GM18907 (cell line): ENCODE results near the gene PRR12.
A peak's percentile ranks its signal among the peaks of the same experiment; 100 is the strongest.

ENCODE experiments used
- ATAC-seq: cut with Tn5 transposase; IDR thresholded peaks from one replicate; pipeline ENCODE4 v1.9.1; 2021; ENCODE audit warnings: mild to moderate bottlenecking, moderate library complexity; ENCODE audit not compliant: unreplicated experiment

The PRR12 gene

DNA sequence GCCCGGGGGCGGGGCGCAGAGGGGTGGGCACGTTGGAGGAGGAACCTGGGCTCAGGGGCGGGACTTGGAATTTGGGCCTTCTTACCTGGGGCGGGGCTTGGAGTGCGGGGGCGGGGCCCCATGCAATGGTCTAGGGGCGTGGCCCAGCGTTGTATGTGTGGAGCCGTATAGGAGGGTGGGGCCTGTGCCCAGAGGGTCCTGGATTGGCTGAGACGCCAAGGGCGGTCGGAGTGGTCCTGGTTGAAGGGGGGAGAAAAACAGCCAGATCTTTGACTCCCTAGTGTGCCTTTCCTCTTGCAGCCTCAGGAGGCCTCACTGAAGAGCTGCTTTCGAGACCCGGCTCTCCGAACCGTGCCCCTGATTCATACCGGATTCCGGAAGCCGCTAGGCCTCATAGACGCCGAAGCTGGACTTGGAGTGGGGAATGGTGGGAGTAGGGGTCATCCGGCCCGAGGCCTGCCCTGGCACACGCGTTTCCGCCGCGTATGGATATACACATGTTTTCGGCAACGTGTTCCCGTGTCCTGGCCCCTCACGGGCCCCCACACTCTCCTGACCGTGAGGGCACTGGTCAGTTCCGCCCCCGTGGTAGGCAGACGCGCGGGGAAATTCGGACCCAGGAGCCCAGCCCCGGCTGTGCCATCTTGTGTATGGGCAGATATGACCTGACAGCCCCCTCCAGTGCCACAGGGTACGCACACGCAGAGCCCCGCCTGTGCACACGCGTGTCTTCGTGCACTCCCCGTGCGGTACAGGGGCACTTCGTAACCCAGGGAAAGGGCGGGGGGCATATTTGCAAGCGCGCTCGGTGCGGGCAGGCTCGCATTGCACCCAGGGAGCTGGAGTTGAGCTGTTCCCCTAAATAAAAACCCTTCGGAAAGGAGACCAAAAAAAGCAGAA, 661 bp upstream of the PRR12 start:
- peak; percentile 61 for ATAC-seq

DNA sequence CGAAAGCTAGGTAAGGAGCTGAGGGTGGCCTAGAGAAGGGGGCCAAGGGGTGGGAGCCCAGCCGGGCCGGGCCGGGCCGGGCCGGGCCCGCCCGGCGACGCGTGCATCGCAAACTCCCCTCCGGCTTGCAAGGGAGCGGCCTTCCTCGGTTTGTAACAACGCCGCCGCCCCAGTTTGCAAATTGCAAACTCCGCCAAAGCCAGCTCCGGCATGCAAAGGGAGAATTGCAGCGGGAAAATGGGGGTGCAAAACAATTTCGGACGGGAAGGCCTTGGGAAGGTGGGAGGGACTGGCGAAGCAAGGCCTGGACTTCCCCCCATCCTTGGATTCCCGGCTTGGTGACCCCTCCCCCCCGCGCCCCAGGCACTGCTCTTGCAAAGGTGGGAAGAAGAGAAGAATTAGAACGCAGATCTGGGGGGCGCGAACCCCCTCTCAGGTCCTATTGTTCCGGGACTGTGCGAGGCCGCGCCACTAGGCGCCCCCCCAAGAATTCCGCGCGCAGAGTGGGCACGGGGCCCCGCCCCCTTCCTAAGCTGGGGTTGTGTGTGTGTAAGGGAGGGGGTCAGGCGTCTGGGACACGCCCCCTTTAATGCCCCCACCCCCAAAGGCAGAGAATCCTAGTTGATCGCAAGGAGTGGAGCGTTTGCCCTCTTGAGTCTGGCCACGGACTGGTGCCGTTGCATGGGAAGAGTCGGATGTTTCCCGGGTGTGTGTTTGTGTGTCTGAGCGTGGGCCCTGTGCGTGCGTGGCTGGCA, 926 bp downstream of the PRR12 start:
- no peak for ATAC-seq

DNA sequence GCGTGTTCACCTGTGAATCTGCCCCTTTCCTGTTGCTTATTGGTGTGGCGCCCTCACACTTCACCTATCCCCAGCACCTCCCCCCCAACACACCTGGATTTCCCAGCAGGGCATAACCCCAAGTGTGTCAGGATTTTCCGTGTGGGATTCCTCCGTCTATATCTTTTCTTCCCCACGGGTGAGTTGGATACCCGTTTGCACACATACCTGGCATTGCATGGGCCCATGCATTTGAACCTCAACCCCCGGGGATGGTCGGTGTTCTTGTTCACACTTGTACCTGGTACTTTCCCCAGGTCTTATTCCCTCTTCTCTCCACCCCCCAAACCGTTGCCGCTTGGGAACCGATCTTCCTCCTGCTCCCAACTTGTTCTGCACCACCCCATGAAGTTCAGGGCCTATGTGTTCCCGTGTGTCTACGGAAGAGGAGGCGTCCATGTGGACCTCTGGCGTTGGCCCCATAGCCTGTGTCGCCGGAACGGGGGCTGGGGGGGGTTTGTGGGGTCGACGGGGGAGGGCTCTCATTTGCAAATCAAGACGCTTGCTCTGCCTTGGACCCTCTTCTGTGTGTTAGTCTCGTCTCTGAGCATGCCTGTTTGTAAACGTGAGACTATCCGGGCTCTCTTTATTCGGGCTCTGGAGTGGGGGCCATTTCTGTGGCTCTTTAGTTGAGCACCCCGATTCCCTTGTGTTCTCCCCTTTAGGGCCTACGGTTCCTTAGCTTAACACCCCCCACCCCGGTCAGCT, 1.7 kb downstream of the PRR12 start:
- ATAC-seq: no peak

DNA sequence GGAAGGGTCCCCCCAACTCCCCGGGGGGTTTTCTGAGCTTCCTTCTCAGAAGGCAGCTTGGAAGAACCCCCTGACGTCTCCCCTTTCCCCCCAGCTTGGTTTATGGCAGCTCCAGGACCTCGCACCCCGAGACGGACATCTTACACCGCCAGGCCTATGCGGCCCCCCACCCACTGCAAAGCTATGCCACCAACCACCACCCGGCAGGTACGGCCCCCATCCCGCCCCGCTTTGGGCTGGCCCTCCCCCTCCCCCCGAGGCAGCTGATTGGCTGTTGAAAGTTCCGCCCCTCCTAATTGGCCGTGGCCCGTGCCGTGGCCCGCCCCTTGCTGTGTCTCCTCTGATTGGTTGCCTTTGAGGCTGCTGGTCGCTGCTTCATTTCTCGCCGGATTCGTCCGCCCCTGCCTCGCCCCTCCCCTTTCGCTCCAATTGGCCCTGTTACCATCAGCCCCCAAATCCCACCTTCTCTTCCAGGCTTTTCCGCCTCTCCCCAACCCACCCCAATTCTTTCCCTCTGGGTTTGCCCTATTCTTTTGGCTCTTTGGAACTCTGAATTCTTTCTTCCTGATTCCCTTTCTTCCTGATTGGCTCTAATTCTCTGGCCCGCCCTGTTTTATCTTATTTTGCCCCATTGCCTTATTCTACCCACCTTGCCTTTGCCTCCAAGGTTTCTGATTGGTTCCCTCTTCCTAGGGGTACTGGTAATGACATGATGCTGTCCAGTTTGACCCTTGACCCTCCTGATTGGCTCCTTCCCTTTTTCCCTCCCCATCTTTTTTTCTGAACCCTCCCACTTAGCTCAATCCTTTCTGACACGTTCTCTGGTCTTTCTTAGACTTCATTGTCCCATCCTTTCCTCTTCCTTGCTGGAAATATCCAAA, 2.5 kb downstream of the PRR12 start:
- peak; percentile 43 for ATAC-seq

DNA sequence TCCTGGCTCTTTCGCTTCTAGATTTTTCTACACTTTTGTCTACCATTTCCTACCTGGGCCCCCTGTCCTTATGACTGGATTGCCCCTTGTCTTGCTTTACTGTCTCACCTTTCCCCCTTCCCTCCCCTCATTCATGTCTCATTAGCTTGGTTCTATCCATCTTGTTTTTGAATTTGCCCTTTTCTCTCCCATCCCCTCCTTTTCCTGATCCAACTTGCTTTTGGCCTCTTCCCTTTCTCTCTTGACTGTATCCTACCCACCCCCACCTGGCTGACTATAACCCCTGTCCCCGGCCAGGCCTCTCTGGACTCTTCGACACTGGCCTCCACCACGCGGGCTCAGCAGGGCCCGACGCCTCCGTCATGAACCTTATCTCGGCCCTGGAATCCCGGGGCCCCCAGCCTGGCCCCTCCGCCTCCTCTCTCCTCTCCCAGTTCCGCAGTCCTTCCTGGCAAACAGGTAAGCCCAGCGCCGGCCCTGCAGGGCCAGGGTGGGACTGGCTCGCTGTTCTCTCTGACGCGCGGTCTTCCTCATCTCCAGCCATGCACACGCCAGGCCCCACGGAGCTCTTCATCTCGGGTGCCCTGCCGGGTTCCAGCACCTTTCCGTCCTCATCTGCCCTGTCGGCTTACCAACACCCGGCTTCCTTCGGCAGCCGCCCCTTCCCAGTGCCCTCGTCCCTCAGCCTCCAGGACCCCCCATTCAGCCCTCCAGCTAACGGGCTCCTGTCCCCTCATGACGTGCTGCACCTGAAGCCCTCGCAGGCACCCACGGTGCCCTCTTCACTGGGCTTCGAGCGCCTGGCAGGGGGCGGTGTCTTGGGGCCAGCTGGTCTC, 3.4 kb downstream of the PRR12 start:
- no peak for ATAC-seq

DNA sequence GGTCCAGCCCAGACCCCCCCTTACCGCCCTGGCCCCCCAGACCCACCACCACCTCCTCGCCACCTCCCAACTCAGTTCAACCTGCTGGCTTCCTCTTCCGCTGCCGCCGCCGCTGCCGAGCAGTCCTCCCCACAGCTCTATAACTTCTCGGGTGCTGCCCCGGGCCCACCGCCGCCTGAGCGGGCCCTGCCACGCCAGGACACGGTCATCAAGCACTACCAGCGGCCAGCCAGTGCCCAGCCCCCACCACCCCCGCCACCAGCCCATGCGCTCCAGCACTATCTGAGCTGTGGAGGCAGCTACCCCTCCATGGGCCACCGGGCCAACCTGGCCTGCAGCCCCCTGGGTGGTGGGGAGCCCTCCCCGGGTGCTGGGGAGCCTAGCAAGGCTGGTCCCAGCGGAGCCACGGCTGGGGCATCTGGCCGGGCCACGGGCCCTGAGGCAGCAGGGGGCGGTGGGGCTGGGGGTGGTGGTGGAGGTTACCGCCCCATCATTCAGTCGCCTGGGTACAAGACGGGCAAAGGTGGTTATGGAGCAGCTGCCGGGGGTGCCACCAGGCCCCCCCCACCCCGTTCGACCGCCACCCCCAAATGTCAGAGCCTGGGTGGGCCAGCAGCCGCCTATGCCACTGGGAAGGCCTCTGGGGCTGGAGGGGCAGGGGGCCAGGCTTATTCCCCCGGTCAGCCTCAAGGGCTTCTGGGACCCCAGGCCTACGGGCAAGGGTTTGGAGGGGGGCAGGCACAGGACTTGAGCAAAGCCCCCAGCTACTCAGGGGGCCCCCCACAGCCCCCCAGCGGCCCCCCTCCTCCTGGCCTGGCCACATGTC, 4.2 kb downstream of the PRR12 start:
- no peak for ATAC-seq

DNA sequence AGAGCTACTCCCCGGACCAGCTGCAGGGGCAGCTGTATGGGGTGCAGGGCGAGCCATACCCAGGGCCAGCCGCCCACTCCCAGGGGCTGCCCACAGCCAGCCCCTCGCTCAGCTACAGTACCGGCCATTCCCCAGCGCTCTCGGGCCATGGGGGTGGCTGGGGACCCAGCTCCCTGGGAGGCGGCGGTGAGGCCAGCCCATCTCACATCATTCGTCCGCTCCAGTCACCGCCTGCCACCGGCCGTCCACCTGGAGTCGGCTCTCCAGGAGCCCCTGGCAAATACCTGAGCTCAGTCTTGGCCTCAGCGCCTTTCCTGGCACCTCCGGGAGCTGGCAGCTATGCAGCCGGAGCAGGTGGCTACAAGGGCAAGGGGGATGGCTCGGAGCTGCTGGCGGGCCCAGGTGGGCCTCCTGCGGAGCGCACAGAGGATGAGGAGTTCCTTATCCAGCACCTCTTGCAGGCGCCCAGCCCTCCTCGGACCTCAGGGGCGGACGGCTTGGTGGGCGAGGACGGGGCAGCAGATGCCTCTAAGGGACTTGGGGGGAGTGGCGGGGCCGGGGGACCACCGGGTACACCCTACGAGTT, 4.9 kb downstream of the PRR12 start:
- no peak for ATAC-seq

DNA sequence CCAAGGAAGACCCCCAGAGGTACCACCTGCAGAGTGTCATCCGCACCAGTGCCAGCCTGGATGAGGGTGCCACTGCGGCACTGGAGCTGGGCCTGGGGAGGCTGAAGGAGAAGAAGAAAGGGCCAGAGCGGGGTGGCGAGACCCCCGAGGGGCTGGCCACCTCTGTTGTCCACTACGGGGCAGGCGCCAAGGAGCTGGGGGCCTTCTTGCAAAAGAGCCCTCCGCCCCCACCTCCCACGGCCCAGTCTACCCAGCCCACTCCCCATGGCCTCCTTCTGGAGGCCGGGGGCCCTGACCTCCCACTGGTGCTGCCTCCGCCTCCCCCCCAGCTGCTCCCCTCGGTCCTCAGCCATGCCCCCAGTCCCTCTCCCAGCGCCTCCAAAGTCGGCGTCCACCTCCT, 5.4 kb downstream of the PRR12 start:
- no peak for ATAC-seq

DNA sequence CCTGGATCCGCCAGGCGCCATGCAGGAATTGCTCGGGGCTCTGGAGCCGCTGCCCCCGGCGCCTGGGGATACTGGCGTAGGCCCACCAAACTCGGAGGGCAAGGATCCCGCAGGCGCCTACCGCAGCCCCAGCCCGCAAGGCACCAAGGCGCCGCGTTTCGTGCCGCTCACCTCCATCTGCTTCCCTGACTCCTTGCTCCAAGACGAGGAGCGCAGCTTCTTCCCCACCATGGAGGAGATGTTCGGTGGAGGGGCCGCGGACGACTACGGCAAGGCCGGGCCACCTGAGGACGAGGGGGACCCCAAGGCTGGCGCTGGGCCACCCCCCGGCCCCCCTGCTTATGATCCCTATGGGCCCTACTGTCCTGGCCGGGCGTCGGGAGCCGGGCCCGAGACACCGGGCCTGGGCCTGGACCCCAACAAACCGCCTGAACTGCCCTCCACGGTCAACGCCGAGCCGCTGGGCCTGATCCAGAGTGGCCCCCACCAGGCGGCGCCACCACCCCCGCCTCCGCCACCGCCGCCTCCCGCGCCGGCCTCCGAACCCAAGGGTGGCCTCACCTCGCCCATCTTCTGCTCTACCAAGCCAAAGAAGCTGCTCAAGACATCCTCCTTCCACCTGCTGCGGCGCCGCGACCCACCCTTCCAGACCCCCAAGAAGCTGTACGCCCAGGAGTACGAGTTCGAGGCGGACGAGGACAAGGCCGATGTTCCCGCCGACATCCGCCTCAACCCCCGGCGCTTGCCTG, 6.1 kb downstream of the PRR12 start:
- no peak for ATAC-seq

DNA sequence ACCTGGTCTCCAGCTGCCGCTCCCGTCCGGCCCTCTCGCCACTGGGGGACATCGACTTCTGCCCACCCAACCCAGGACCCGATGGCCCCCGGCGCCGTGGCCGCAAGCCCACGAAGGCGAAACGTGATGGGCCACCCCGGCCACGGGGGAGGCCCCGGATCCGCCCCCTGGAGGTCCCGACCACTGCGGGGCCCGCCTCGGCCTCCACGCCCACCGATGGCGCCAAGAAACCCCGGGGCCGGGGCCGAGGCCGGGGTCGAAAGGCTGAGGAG, 6.7 kb downstream of the PRR12 start:
- ATAC-seq: no peak

DNA sequence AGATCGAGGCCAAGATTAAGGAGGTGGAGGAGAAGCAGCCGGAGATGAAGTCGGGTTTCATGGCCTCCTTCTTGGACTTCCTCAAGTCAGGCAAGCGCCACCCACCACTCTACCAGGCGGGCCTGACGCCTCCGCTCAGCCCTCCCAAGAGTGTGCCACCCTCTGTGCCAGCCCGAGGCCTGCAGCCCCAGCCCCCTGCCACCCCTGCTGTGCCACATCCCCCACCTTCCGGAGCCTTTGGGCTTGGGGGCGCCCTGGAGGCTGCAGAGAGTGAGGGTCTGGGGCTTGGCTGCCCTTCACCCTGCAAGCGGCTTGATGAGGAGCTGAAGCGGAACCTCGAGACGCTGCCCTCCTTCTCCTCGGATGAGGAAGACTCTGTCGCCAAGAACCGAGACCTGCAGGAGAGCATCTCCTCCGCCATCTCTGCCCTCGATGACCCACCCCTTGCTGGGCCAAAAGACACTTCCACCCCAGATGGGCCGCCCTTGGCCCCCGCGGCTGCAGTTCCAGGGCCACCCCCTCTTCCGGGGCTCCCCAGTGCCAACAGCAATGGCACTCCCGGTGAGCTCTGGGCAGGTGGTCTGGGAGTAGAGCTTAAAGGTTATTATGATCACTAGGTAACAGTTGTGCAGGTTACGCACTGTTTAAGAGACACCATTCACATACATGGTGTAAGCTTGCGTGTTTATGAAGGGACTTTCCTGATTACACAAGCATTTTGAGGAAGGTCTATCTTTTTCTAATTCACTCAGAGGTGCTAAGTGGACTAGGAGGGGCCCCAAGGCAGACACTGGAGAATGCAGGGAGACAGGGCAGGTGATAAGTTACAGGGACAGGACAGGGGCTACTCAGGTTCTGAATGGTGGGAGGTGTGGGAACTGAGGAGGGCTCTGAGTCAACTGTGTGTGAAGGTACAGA, 8.7 kb downstream of the PRR12 start:
- no peak for ATAC-seq

DNA sequence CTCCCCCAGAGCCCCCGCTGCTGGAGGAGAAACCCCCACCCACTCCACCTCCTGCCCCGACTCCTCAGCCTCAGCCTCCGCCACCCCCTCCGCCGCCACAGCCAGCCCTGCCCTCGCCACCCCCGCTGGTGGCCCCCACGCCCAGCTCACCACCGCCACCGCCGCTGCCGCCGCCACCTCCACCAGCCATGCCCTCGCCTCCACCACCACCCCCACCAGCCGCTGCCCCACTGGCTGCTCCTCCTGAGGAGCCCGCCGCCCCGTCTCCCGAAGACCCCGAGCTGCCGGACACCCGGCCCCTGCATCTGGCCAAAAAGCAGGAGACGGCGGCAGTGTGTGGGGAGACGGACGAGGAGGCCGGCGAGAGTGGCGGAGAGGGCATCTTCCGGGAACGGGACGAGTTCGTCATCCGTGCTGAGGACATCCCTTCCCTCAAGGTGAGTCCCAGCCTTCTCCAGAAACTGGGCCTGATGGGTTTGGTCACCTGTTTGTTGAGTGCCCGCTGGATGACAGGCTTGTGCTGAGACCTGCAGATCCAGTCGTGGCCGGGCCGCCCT, 10.6 kb downstream of the PRR12 start:
- no peak for ATAC-seq

DNA sequence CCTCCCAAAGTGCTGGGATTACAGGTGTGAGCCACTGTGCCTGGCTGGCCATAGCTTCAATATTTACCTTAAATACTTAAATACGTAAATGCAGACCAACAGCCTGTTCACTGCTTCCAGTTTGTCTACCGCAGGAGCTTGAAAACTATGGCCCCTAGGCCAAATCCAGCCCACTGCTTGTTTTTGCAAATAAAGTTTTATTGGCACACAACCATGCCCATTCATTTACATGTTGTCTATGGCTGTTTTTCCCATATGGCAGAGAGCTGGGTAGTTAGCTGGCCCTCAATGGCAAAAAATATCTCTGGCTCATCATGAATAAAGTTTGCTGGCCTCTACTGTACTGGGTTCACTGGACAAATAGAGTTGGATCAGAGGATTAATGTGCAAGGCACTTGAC, 11.8 kb downstream of the PRR12 start:
- no peak for ATAC-seq

DNA sequence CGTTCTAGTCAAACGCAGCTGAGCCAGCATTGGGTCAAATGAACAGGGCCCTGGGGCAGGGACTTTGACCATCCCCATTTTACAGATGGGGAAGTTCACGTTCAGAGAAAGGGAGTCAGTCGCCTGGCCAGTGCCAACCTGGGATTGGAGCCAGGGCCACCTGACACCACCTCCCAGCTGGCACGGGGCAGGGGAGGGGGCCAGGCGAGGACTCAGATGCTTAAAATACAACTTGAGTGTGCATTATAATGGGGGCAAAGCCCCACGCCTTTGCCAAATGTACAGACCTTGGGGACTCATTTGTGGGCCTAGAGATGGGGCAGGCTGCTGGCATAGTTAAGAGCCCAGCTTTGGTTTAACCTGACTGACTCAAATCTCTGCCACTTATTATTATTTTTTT, 14.6 kb downstream of the PRR12 start:
- ATAC-seq: no peak

DNA sequence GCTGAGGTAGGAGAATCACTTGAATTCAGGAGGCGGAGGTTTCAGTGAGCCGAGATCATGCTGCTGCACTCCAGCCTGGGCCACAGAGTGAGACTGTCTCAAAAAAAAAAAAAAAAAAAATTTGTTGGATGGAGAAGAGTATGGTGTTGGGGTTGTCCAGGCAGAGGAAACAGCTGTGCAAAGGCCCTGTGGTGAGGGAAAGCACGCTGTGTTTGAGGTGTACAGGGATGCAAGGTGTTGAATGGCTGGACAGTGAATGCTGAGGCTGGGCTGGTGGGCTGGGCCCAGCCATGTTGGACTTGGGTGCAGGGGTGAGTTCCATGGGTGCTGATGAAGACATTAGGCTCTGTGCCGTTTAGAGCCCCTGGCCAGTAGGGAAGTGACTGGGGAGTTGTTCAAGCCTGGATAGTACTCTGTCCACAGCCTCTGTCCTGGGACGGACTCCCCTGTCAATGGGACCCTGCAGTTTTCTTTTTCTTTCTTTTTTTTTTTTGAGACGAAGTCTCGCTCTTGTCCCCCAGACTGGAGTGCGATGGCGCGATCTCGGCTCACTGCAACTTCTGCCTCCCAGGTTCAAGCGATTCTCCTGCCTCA, 18.6 kb downstream of the PRR12 start:
- ATAC-seq: no peak

DNA sequence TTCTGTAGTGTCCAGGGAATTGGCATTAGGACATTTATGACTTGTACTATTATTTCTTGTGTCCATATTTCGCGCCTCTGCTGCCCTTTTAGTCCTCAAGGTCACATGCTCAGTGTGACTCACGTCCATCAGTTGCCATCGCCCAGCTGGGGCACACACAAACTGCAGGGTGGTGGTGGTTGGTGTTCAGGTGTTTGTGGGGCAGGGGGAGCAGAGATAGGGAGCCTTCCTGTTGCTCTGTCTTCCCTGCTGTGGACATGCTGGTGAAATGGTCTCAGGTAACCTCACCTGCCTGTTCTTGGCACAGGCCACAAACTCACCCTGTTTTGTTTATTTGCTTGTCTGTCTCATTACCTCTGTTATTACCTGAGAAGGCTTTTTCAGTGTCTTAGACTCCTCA, 22.4 kb downstream of the PRR12 start:
- no peak for ATAC-seq
